Ascending aorta (tissue), 2 donors: ENCODE measurements around the gene GDPD2. TPM values are rescaled to one million over a fixed set of nuclear protein-coding genes. Genes with fewer than 3 reads are reported as not detected.
A peak's percentile ranks its signal among the peaks of the same experiment; 100 is the strongest.

Experiments used
- DNase-seq, 2 donors: peaks; one replicate each; pipeline ENCODE4 v3.0.0-alpha.2; 2019; ENCODE audit warnings: low spot score in 2 of 2
- H3K27ac ChIP-seq, 2 donors: fragments of 200-600 bp; sonication (generic); one replicate each; pipeline ENCODE4 v1.5.1; 2016 to 2017; ENCODE audit warnings: mild to moderate bottlenecking in 1 of 2
- H3K27me3 ChIP-seq: fragments of 200-600 bp; sonication (generic); one replicate; pipeline ENCODE4 v1.5.1; 2017
- H3K36me3 ChIP-seq, 2 donors: fragments of 200-600 bp; sonication (generic); one replicate each; pipeline ENCODE4 v1.5.1; 2016
- H3K4me1 ChIP-seq, 2 donors: fragments of 200-600 bp; sonication (generic); one replicate each; pipeline ENCODE4 v1.5.1; 2016 to 2017; ENCODE audit warnings: mild to moderate bottlenecking in 1 of 2
- H3K4me3 ChIP-seq, 2 donors: fragments of 200-600 bp; sonication (generic); one replicate each; pipeline ENCODE4 v1.5.1; 2016 to 2017; ENCODE audit warnings: mild to moderate bottlenecking in 1 of 2
- H3K9me3 ChIP-seq, 2 donors: fragments of 200-600 bp; sonication (generic); one replicate each; pipeline ENCODE4 v1.5.1; 2016
- intact Hi-C: fragments of 100-400 bp; cut with DNase I; formaldehyde crosslinking; loops from one replicate; pipeline ENCODE4 v1.15.1; 2023
- total RNA-seq: library from RNA; depleted of rRNA; stranded (reverse); fragments of >200 nt; gene quantifications from one replicate; pipeline ENCODE4 v1.1.0, GENCODE V29; 2016
- TF ChIP-seq, protein P1 (sequence below), 3 experiments: fragments of 200-600 bp in 2 of 3; fragments of 450-650 bp in 1 of 3; sonication (generic) in 2 of 3; IDR thresholded peaks; one replicate each; pipeline ENCODE4 v1.5.1; 2016 to 2019; ENCODE audit warnings: antibody characterized with exemption in 3 of 3, mild to moderate bottlenecking in 1 of 3, moderate library complexity in 1 of 3

GDPD2 gene
- total RNA-seq, 1 donor from 2014 or later: not detected

DNA sequence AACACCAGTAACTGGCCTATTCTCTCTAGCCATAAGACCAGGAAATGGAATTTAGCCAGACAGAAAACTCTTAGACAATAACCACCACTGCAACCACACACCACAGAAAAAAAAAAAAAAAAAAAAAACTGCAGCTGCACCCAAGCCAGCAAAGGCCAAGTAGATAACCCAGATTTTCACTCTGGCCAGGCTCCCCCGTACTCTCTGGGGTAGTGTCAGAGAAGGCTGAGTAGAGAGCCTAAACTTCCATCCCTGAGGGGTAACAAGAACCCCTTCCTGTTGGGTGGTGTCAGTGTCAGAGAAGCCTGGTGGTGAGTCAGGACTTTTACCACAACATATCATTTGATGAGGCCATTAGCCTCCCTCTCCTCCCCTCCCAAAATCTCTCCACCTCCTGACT is 15.9 kb downstream of the GDPD2 start:
- Histone ChIP-seq H3K27ac (no peak overlapping the region), H3K36me3 (no peaks in the 10 kb centered on the region), H3K4me1 (peaks cover 0 to 11% of the 10 kb centered on the region in 2 donors), H3K4me3 (no peak overlapping the region), H3K9me3 (no peaks in the 10 kb centered on the region), H3K27me3 (no peaks in the 10 kb centered on the region)
- intact Hi-C loops: loop anchor here (5.0 to 10.0 kb wide), 4 partner anchors 244 to 824 kb away; partner anchors contain the start of genes EDA and IGBP1
- DNase-seq: no peak
- TF ChIP-seq, protein P1, sequence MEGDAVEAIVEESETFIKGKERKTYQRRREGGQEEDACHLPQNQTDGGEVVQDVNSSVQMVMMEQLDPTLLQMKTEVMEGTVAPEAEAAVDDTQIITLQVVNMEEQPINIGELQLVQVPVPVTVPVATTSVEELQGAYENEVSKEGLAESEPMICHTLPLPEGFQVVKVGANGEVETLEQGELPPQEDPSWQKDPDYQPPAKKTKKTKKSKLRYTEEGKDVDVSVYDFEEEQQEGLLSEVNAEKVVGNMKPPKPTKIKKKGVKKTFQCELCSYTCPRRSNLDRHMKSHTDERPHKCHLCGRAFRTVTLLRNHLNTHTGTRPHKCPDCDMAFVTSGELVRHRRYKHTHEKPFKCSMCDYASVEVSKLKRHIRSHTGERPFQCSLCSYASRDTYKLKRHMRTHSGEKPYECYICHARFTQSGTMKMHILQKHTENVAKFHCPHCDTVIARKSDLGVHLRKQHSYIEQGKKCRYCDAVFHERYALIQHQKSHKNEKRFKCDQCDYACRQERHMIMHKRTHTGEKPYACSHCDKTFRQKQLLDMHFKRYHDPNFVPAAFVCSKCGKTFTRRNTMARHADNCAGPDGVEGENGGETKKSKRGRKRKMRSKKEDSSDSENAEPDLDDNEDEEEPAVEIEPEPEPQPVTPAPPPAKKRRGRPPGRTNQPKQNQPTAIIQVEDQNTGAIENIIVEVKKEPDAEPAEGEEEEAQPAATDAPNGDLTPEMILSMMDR (IDR thresholded peaks at IDR 0.05): no peak

DNA sequence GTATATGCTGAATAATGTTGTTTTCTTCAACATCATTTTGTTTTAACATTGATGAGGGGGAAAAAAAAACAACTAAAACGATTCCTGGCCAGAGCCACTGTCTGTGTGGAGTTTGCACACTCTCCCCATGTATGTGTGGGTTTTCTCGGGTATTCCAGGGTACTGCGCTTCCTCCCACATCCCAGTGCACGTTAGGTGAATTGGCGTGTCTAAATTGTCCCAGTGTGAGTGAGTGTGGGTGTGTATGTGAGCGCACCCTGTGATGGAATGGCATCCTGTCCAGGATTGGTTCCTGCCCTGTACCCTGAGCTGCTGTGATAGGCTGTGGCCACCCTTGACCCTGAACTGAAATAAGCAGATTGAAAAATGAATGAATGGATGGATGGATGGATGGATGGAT is 19.1 kb downstream of the GDPD2 start:
- no peak overlapping the region for H3K27ac ChIP-seq
- no peak overlapping the region for H3K4me3 ChIP-seq
- H3K4me1 ChIP-seq: peaks cover 0 to 7% of the 10 kb centered on the region in 2 donors
- TF ChIP-seq, protein P1 (IDR thresholded peaks at IDR 0.05): no peak
- intact Hi-C loops: no loop called here
- no peaks in the 10 kb centered on the region for H3K9me3 ChIP-seq
- no peak for DNase-seq
- H3K36me3 ChIP-seq: no peaks in the 10 kb centered on the region
- H3K27me3 ChIP-seq: no peaks in the 10 kb centered on the region

DNA sequence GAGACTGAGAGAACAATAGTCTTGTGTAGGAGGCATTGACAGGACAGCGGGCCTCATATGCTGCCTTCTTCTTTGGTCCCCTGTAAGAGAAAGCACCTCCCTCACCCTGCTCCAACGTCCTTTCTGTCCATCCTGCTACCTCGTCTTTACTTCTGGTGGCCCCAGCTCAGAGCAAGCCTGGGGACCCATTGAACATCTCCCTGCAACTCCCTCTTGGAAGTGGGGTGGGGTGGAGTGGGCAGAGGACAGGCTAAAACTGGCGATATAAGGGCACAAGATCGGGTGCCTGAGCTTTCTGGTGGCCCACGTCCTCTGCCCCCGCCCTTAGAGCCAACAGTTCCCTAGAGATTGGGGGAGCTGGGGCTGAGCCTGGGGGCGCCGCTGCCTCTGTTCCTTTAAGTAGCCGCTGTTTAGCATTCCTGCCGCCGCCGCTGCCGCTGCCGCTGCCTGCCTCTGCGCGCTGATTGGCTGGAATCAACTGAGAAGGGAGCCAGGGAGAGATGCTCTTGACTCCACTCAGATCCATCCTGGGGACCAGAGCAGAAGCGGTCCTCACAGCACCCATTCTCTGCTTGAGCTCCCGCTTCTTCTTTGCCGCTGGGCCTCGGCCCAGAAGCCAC is 21.3 kb downstream of the GDPD2 start, which contains the start of gene DLG3:
DLG3 (plus strand) TSS at position 510 of the 620 bp plus-strand sequence. CDS start 367 bp downstream, outside the sequence.
- Histone ChIP-seq H3K4me3 (peak within 1 kb of the TSS; percentile 50 to 68), H3K4me1 (peaks cover 0 to 4% of the 10 kb centered on the region in 2 donors), H3K36me3 (no peaks in the 10 kb centered on the region), H3K9me3 (no peaks in the 10 kb centered on the region), H3K27me3 (no peaks in the 10 kb centered on the region), H3K27ac (no peak within 1 kb of the TSS)
- TF ChIP-seq, protein P1 (IDR thresholded peaks at IDR 0.05): no peak
- intact Hi-C loops: no loop called here
- no peak for DNase-seq

DNA sequence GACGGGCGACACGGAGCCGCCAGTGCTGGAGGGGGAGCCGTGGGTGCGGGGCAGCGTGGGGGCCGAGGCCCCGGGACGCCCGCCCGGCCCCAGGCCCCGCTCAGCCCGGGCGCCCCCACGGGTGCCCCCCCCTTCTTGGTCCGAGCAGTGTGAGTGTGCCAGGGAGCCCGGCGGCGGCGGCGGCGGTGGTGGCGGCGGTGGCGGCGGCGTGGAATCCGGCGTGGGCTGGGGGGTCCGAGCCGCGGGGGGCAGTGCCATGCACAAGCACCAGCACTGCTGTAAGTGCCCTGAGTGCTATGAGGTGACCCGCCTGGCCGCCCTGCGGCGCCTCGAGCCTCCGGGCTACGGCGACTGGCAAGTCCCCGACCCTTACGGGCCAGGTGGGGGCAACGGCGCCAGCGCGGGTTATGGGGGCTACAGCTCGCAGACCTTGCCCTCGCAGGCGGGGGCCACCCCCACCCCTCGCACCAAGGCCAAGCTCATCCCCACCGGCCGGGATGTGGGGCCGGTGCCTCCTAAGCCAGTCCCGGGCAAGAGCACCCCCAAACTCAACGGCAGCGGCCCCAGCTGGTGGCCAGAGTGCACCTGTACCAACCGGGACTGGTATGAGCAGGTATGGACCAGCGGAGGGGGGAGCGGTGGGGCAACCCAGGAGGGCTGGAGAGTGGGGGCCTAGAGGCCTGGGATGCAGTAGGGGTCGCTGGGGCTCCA is 22.0 kb downstream of the GDPD2 start:
- Histone ChIP-seq H3K9me3 (no peaks in the 10 kb centered on the region), H3K4me1 (peaks cover 0 to 4% of the 10 kb centered on the region in 2 donors), H3K36me3 (no peaks in the 10 kb centered on the region), H3K27ac (no peak overlapping the region), H3K4me3 (peak overlapping the region; percentile 50 to 68), H3K27me3 (no peaks in the 10 kb centered on the region)
- TF ChIP-seq, protein P1 (IDR thresholded peaks at IDR 0.05): no peak
- intact Hi-C loops: no loop called here
- no peak for DNase-seq

DNA sequence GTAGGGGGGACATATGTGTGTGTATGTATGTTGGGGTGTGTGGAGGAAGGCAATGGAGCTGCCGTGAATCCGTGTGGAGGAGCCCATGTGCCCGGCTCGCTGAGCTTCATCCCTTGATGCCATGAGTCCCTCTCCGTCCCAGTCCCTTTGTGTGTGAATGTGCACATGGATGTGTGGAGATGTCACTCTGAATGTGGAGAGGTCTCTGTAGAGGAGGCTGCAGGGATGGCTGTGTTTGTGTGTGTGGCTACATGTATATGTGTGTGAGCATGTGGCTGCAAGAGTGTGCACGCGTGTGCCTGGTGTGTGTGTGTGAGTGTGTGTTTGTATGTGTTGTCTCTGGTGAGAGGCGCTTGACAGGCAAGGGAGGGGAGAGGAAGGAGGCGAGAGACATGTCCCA is 22.8 kb downstream of the GDPD2 start:
- intact Hi-C loops: no loop called here
- Histone ChIP-seq H3K36me3 (no peaks in the 10 kb centered on the region), H3K4me3 (no peak overlapping the region), H3K9me3 (no peaks in the 10 kb centered on the region), H3K4me1 (peaks cover 0 to 4% of the 10 kb centered on the region in 2 donors), H3K27ac (no peak overlapping the region), H3K27me3 (no peaks in the 10 kb centered on the region)
- TF ChIP-seq, protein P1 (IDR thresholded peaks at IDR 0.05): no peak
- DNase-seq: no peak
